ACC112 (cell line): ENCODE data around the gene MATK.
A peak's percentile ranks its signal among the peaks of the same experiment; 100 is the strongest.

ENCODE experiments used
- H2AFZ ChIP-seq: fragments of 200-600 bp; sonication (generic); one replicate; pipeline ENCODE4 v1.6.0; 2017; ENCODE audit warnings: antibody characterized with exemption, low read length; ENCODE audit not compliant: unreplicated experiment
- H3K27ac ChIP-seq: fragments of 200-600 bp; sonication (generic); 2 replicates; pipeline ENCODE4 v1.5.1; 2014; ENCODE audit warnings: low read depth, mild to moderate bottlenecking, antibody characterized with exemption, low read length, moderate library complexity
- H3K27me3 ChIP-seq: fragments of 200-600 bp; sonication (generic); 2 replicates; pipeline ENCODE4 v1.6.1; 2014; ENCODE audit warnings: mild to moderate bottlenecking, antibody characterized with exemption, low read length, moderate library complexity, mixed read lengths; ENCODE audit not compliant: insufficient read depth
- H3K36me3 ChIP-seq: fragments of 200-600 bp; sonication (generic); 2 replicates; pipeline ENCODE4 v1.6.1; 2016; ENCODE audit warnings: mild to moderate bottlenecking, antibody characterized with exemption, low read length, moderate library complexity, mixed read lengths; ENCODE audit not compliant: insufficient read depth
- H3K4me1 ChIP-seq: fragments of 200-600 bp; sonication (generic); one replicate; pipeline ENCODE4 v1.6.1; 2016; ENCODE audit warnings: low read length, mixed read lengths; ENCODE audit not compliant: insufficient read depth, unreplicated experiment, control insufficient read depth
- H3K4me3 ChIP-seq: fragments of 200-600 bp; sonication (generic); 2 replicates; pipeline ENCODE4 v1.5.1; 2014; ENCODE audit warnings: mild to moderate bottlenecking, low read depth, low read length
- H3K79me2 ChIP-seq: fragments of 200-600 bp; sonication (generic); one replicate; pipeline ENCODE4 v1.6.0; 2016; ENCODE audit warnings: low read length; ENCODE audit not compliant: control insufficient read depth, unreplicated experiment, insufficient read depth

Gene MATK

DNA sequence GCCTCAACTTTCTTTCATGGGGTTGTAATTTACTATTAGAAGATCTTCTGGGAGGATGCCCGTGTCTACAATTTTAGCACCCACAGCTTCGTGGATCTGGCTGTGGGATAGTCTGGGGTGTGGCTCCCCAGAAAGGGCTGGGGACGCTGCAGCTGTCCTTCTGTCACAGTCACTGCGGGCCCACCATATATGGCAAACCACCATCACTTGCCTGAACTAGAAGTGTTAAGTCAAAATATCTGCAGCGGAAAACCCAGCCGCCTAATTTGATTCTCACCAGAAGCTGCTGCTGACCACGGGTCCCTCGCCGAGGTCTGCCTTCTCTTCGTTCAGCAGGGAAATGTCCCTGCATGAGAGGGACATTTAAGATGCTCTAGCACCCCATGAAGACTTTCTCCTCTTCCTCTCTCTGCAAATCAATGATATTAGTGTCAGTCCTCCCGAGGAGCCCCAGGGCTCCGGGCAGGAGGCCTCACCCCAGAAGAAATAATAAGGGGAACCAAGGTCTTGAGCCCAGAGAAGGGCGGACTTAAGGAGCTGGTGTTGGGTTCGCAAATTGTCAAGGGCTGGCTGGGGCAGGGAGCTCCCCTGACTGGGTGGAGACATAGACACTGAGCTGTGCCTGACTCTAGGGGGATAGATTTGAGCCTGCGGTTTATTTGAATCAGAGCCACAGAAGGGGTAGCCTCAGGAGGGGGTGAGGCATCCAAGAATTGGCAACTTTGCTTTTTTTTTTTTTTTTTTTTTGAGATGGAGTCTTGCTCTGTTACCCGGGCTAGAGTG is 3.0 kb upstream of the MATK start:
- Histone ChIP-seq H3K27me3 (peaks cover 33% of the 10 kb centered on the region), H3K79me2 (no peaks in the 10 kb centered on the region), H3K36me3 (no peaks in the 10 kb centered on the region)

DNA sequence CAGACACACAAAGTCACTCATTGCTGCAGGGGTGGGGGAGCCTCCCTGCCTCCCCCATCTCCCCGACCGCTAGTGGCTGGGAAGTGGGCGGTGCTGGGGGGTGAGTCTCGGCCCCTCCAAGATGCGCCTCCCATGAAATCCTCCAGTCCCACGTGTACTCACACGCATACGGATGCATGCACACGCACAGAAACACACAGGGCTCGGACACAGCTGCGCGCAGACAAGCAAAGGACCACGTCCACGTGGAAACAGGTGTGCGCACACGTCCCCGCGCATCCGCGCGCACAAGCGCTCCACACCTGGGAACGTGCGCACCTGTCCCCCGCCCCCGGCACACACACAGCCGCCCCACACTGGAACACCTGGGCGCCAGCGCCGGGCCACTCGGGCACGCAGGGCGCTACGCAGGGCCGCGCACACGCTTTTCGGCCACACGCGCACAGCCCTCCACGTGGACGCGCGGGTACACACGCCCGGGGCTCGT is 687 bp downstream of the MATK start:
- Histone ChIP-seq H3K36me3 (no peaks in the 10 kb centered on the region), H3K4me1 (no peaks in the 10 kb centered on the region), H3K4me3 (peak overlapping the region; percentile 37; the same call in 1 of the 2 replicates), H3K27ac (no peak overlapping the region), H2AFZ (no peak overlapping the region), H3K27me3 (peaks cover 29% of the 10 kb centered on the region), H3K79me2 (no peaks in the 10 kb centered on the region)

More for the DNA sequence above, 3.0 kb upstream of the MATK start:
- no peak overlapping the region for H3K27ac ChIP-seq
- no peak overlapping the region for H2AFZ ChIP-seq
- no peak overlapping the region for H3K4me3 ChIP-seq
- H3K4me1 ChIP-seq = no peaks in the 10 kb centered on the region

DNA sequence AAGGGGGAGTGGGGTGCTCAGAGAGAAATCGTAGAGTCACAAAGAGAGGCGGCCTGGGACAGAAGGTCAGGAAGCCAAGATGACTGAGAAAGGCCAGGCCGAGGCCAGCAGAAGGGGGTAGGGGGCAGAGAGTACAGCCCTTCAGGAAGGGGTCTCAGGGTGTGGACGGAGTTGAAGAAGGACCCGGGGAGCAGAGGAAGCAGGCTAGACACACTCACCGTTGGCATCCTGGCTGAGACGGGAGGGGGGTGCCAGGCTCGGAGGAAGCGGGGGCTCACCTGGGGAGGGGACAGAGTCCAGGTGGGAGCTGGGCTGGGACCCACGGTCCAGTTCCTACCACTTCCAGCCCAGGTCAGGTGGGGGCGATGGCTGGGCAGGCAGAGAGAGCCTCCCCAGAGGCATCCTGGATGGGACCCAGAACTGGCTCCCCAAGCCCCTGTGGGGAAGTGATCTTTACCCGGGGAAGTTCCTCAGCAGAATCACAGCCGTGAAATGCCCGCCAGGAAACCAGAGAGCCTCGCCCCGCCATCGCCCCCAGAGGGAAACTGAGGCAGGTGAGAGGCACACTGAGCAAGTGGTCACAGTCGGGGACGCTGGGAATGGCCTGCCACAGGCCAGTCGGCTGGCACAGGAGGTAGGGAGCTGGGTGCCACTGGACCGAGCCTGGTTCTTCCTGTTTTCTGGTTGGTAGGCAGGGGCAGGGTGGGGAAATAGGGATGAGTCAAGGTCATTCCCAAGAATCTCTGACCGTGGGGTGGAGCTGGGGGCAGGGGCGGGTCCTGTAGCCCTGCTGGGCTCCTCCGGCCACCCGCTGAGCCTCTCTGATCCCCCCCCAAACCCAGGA is 1.4 kb downstream of the MATK start:
- Histone ChIP-seq H3K27ac (no peak overlapping the region), H2AFZ (no peak overlapping the region), H3K79me2 (no peaks in the 10 kb centered on the region), H3K4me3 (peak overlapping the region; percentile 37; the same call in 1 of the 2 replicates), H3K36me3 (no peaks in the 10 kb centered on the region), H3K4me1 (no peaks in the 10 kb centered on the region), H3K27me3 (peaks cover 25% of the 10 kb centered on the region)

DNA sequence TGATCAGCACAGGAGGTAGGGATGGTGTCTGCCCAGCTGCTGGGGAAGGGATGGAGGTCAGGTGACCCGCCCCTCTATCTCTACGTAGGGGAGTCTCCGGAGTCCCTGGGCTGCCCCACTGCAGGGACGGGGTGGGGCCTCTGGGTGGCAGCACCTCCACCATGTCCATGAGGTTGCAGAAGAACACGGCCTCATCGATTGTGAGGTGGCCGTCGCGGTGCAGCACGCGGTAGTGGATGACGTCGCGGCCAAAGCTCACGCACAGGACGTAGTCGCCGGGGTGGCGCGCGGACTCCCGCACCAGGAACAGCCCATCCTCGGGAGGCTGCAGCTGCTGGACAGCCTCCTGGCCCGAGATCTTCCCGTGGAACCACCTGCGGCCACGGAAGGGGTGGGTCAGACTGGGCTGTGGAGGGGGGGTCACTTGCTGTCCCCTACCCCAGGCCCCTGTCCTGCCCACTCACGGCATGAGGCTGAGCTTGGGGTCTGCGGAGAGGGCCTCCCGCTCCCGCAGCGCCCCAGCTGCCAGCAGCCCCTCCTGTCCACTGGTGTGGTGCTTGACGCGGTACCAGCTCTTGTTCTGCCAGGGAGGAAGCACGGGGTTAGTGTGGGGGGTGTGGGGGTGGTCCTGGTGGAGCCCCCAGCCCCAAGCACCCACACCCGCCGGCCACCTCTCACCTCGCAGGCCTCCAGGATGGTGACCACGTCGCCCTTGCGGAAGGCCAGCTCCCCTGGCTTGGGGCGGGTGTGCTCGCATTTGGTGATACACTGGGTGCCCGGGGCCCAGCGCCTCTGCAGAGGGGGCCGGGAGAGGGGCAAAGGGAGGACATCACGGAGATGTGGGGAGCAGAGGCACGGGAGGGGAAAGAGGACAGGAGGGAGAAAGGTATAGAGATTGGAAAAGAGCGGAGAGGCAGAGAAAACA is 2.3 kb downstream of the MATK start:
- Histone ChIP-seq H3K4me1 (no peaks in the 10 kb centered on the region), H3K27ac (no peak overlapping the region), H3K27me3 (peaks cover 23% of the 10 kb centered on the region), H3K4me3 (no peak overlapping the region), H3K79me2 (no peaks in the 10 kb centered on the region), H2AFZ (no peak overlapping the region), H3K36me3 (no peaks in the 10 kb centered on the region)

DNA sequence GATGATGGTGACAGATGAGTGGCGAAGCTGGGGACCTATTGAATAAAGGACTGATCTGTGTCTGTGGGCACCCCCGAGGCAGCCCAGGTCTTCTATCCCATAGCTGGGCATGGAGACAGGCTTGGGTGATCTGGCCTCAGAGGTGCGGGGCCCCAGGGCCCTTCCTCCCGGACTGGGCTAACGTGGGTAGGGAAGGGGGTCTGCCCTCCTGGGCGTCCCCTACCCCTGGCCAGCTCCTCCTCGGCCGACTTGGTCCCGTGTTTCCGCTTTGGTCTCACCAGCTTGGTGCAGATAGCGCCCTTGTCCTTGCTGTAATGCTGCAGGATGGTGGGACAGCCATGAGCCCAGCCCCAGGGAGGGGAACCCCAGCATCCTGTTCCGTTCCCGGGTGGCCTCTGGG is 3.3 kb downstream of the MATK start:
- Histone ChIP-seq H2AFZ (no peak overlapping the region), H3K4me1 (no peaks in the 10 kb centered on the region), H3K4me3 (no peak overlapping the region), H3K27me3 (peaks cover 23% of the 10 kb centered on the region), H3K27ac (no peak overlapping the region), H3K79me2 (no peaks in the 10 kb centered on the region), H3K36me3 (no peaks in the 10 kb centered on the region)

DNA sequence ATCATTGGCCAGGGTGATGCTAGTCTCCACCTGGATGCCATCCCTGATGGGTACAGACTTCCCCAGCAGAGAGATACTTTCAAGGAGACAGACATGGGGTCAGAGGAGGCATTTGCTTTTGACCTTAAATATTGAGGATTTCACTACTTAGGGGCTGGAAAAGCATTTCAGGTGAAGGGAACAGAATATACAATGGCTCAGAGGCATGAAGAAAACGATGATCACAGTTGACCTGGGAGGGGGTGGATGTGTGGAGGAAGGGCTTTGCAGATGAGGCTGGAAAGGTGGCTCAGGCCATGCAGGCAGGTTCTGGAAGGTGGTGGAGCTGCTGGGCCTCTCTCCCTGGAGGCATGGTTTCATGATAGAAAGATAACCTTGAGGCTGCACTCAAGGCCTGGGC is 3.9 kb downstream of the MATK start:
- H3K27ac ChIP-seq = no peak overlapping the region
- peaks cover 23% of the 10 kb centered on the region for H3K27me3 ChIP-seq
- H3K4me1 ChIP-seq = no peaks in the 10 kb centered on the region
- no peaks in the 10 kb centered on the region for H3K79me2 ChIP-seq
- H2AFZ ChIP-seq = no peak overlapping the region
- H3K36me3 ChIP-seq = no peaks in the 10 kb centered on the region
- no peak overlapping the region for H3K4me3 ChIP-seq

DNA sequence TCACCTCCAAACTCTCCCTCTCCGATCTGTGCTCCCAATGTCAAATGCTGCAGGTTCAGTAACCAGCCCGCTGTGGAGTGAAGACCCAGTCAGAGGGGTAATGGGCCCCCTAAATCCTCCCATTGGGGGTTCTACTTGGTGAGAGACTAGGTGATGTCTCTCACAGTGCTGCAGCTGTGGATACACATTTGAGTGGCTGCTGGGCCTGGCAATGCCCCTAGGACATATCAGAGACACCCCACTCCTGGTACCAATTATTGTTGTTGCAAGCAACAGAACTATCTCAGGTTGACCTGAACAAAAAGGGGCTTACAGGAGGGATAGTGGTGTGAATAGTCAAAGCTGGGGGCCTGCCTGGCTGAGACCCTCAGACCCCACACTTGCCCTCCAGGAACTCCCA is 4.6 kb downstream of the MATK start:
- no peaks in the 10 kb centered on the region for H3K36me3 ChIP-seq
- H3K4me3 ChIP-seq = no peak overlapping the region
- H3K27me3 ChIP-seq = peaks cover 20% of the 10 kb centered on the region
- no peak overlapping the region for H3K27ac ChIP-seq
- H3K4me1 ChIP-seq = no peaks in the 10 kb centered on the region
- H3K79me2 ChIP-seq = no peaks in the 10 kb centered on the region
- no peak overlapping the region for H2AFZ ChIP-seq

DNA sequence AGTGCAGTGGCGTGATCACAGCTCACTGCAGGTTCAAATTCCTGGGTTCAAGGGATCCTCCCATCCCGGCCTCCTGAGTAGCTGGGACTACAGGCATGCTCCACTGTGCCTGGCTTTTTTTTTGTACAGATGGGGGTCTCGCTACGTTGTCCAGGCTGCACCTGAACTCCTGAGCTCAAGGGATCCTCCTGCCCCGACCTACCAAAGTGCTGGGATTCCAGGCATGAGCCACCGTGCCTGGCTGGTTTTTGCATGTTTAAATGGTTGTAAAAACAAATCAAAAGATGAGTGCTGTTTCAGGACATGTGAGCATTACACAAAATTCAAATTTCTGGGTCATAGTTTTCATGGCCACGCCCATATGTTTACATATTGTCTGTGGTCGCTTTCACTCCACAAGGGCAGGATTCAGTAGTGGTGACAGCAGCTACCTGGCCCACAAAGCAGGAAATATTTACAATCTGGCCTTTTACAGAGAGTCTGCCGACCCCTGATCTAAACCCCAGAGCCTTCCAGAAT is 5.3 kb downstream of the MATK start:
- Histone ChIP-seq H3K27ac (no peak overlapping the region), H2AFZ (no peak overlapping the region), H3K4me1 (no peaks in the 10 kb centered on the region), H3K36me3 (no peaks in the 10 kb centered on the region), H3K27me3 (peaks cover 14% of the 10 kb centered on the region; the same call in 1 of the 2 replicates), H3K79me2 (no peaks in the 10 kb centered on the region), H3K4me3 (no peak overlapping the region)

DNA sequence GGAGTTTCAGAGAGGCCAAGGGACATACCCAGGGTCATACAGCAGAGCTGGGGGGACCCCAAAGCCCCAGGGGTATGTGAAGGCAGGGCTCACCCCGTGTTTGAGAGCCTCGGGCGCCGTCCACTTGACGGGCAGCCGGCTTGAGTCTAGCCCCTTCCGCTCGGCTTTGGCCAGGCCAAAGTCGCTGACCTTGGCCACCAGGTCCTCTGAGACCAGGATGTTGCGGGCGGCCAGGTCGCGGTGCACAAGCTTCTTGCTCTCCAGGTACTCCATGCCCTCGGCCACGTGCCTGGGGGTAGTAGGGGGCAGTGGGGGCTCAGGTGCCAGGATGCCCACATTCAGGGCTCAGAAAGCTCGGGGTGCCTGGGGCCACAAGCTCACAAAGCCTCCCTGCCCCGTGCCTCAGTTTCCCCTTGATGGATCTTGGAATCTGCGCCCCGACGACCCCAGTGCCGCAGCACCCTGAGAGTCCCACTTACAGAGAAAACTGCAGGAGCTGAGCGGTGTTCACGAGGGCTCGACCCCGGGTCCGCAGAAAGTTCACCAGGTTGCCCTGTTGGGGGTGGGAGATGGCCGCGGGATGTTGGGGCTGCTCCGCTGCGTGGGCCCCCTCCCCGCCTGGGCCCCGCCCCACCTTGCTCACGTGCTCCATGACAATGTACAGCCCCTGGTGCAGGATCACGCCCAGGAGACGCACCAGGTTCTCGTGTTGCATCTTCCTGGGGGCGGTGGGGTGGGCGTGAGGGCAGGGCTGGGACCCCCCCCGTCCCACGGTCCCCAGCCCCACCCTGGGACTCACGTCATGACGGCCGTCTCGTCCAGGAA is 7.1 kb downstream of the MATK start:
- no peak overlapping the region for H2AFZ ChIP-seq
- H3K27me3 ChIP-seq = peaks cover under 1% of the 10 kb centered on the region; the same call in 1 of the 2 replicates
- no peaks in the 10 kb centered on the region for H3K79me2 ChIP-seq
- no peak overlapping the region for H3K4me3 ChIP-seq
- H3K4me1 ChIP-seq = no peaks in the 10 kb centered on the region
- H3K27ac ChIP-seq = no peak overlapping the region
- no peaks in the 10 kb centered on the region for H3K36me3 ChIP-seq
